ENCODE measurements around the gene RGPD4.

- no peak for TF ChIP-seq CTCF (IDR thresholded peaks at IDR 0.05)
- TF ChIP-seq POLR2A (IDR thresholded peaks at IDR 0.05) = no peak
These were observed 35.9 kb upstream of the RGPD4 start for GRCh38 chr2:107790837-107791236.
